NCI-H2196 (cell line): ENCODE data around the gene ZNF777.
"Not testable (repeated sequence)": the region's sequence is repeated elsewhere in the genome, so short reads cannot be mapped to it uniquely, and the experiment has no call there.

ENCODE experiments used
- DNase-seq: peaks from one replicate; lab custom pipeline; 2025; ENCODE audit not compliant: unreplicated experiment; lab: John Stamatoyannopoulos, UW

ZNF777 gene

GRCh38 chr7:149420006-149420405 is 40.9 kb downstream of the ZNF777 start:
- no peak for DNase-seq

GRCh38 chr7:149415391-149416071 is 45.3 kb downstream of the ZNF777 start:
- DNase-seq = no peak

GRCh38 chr7:149414745-149415390 is 46.0 kb downstream of the ZNF777 start:
- no peak for DNase-seq

- no peak for DNase-seq
Observed at GRCh38 chr7:149414171-149414570, 46.7 kb downstream of the ZNF777 start.

GRCh38 chr7:149413083-149413482 is 47.8 kb downstream of the ZNF777 start:
- DNase-seq = not testable (repeated sequence)

GRCh38 chr7:149409895-149410294 is 51.0 kb downstream of the ZNF777 start:
- DNase-seq = no peak

- no peak for DNase-seq
Observed at GRCh38 chr7:149404825-149405224, 56.0 kb downstream of the ZNF777 start.

- no peak for DNase-seq
Observed at GRCh38 chr7:149404396-149404795, 56.5 kb downstream of the ZNF777 start.

- DNase-seq = no peak
Observed at GRCh38 chr7:149398195-149398820, 62.6 kb downstream of the ZNF777 start.

GRCh38 chr7:149397470-149398043 is 63.3 kb downstream of the ZNF777 start:
- no peak for DNase-seq

- not testable (repeated sequence) for DNase-seq
Observed at GRCh38 chr7:149388550-149389335, 72.1 kb downstream of the ZNF777 start.

- DNase-seq = not testable (repeated sequence)
Observed at GRCh38 chr7:149386514-149386913, 74.3 kb downstream of the ZNF777 start.

- no peak for DNase-seq
Observed at GRCh38 chr7:149385195-149385950, 75.5 kb downstream of the ZNF777 start.
